Effector CD4-positive, alpha-beta T cell (primary cell): Measurements from ENCODE around the gene CLDN15.
"Not testable (repeated sequence)": the region's sequence is repeated elsewhere in the genome, so short reads cannot be mapped to it uniquely, and the experiment has no call there.

ENCODE experiments used
- DNase-seq: peaks from one replicate; pipeline ENCODE4 v3.0.0-alpha.2; 2020

Gene CLDN15

DNA sequence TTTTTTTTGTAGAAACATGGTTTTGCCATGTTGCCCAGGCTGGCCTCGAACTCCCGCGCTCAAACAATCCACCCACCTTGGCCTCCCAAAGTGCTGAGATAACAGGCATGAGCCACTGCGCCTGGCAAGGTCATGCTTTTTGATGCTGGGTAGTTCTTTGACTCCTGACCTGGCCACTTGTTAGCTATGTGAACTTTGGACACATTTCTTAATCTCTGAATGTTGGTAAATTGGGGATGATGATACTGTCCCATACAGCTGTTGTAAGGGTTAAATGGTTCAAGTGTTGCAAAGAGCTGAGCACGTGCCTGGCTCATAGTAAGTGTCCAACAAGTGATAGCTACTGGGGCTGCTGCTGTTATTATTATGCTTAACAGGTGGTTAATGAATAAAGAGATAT lies 17.3 kb downstream of the CLDN15 start:
- no peak for DNase-seq

DNA sequence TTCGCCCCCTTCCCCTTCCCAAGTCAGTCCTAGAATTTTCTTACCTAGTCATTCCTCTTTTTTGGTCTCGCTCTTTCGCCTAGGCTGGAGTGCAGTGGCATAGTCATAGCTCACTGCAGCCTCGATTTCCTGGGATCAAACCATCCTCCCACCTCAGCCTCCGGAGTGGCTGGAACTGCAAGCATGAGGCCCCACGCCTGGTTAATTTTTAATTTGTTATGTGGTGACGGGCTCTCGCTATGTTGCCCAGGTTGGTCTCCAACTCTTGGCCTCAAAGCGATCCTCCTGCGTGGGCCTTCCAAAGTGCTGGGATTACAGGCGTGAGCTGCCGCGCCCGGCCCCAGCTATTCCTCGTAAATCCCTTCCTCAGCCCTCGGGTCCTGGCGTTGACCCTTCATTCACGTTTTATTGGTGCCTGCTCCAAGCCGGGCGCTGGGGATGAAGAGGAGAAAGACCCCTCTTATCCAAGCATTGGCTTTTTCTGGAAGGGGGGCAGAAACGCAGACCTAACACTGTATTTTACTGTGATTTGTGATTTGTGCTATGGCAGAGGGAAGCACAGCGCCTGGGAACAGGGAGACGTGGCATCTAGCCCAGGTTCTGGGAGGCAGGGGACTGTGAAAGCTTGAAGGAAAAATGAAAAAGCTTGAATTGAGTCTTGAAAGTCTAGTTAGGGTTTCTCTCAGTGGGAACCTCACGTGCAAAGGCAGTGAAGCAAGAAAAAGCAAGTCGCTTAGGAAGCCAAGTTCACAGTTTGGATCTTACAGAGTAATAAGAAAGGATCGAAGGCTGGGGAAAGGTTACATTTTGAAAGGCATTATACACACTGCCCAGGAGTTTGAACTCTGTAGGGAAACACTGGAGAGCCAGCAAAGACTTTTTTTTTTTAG lies 19.1 kb downstream of the CLDN15 start:
- DNase-seq: no peak

DNA sequence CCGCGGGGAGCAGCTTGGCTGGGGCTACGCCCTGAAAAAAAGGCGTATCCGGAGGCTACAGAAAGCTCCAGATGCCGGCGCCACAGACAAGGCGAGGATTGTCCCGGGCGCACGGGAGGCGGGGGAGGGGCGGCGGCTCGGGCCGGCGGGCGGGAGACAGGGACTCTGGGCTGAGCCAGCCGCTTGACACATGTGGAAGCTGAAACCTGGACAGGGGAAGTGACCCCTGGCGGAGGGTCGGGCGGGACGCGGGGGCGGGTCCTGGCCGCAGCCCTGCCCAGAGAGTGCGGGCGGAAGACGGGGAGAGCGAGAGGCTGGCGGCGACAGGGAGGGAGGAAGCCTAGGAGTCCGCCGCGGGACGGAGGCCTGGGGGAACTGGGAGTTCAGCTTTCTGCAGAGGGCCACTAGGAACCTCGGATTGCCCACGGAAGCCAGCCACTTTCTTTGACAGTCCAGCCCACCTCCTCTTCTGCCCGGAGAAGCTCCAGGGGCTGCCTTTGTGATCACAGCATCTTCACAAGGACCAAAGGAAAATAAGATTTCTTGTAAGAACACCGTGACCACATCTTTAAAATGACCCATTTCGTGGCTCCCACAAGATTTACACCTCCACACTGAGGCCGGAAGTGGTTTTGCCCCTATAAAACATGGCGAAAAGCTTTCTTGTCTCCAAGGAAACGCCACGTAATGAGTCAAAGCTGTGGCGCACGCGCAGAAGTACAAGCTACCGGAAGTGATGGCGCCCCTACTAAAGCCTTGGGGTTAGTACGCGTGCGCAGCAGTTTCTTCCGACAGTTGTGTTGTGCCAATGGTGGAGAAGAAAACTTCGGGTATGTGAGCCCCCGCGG lies 20.0 kb downstream of the CLDN15 start, which contains the start of the genes PLOD3 and ZNHIT1:
PLOD3 (minus strand) TSS at position 194 of the 848 bp plus-strand sequence. CDS start 307 bp downstream, outside the sequence.
ZNHIT1 (plus strand) TSS at position 778 of the 848 bp plus-strand sequence; CDS start at position 809, 31 bp downstream.
- DNase-seq: peak; percentile 95

DNA sequence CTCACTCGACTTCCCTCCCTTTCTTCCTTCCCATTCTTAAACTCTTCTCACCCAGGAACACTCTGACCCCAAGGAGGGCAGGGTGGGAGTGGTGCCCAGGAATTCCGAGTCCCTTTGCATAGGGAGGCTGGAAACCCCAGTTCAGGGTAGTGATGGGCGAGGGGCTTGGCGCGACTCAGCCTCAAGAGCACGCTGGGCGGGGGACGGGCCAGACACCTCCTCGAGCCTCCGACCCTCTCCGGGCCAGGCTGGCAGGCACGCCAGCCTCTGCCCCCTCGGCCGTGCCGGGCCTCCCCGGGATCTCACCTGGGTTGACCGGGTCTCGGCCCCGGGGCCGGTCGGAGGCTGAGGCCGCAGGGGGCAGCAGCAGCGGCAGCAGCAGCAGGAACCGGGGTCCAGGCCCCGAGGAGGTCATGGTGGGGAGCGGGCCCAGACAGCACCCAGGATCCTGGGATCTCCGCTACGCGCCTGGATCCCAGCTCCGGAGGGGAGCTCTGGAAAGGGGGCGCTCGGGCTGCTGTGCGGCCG lies 20.7 kb downstream of the CLDN15 start:
- DNase-seq: no peak

DNA sequence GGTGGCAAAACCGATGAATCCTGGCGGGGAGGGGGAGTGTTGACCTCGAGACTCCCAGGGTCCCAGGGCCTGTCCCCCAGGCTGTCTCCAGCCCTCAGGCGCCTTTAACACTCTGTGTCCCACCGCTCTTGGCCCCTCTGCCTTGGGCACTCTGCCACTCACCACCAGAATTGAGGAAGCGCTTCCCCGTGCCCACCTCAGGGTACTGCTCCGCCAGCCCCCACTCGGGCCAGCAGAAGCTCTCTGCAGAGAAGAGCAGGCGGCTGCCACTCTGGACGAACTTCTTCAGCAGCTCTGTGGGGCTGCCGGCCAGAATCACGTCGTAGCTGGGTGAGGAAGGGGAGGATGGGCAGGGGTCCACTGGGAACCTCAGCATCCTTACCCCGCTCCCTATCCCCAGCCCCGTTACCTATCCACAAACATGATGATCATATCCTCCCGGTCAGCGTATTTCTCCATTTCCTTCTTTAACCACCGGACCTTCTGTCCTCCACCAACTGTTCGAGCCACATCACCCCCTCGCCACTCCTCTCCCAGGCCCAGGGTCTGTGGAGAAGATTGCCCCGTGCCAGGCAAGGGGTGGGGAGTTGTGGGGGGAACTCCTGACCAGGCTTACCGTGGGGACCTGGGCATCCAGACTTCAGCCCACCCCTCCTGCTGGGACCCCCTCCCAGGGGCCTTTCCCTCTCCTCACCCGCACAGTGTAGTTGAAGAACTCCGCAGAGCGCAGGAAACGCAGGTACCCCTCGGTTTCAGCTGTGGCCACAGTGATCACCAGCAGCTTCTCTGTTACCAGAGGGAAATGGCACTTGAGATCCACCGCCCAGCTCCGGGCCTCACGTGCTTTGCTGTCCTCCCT lies 21.4 kb downstream of the CLDN15 start:
- DNase-seq: no peak

DNA sequence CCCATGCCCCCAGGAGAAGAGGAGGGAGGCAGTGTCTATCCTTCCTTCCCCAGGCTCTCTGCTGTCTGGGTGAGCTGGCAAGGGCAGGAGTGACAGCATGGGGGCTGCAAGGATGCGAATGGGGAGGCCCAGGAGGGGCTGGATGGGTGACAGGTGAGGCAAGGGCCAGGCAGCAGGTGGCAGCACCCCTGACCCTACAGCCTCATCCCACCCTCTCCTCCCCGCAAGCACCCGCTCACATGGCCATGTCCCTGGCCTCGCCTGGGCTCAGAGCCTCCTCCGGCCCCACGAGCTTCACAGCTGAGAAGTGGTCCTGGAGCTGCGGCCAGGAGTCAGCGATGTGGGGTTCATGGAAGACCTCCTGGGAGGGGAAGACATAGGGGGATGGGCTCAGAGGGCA lies 25.6 kb downstream of the CLDN15 start:
- no peak for DNase-seq

DNA sequence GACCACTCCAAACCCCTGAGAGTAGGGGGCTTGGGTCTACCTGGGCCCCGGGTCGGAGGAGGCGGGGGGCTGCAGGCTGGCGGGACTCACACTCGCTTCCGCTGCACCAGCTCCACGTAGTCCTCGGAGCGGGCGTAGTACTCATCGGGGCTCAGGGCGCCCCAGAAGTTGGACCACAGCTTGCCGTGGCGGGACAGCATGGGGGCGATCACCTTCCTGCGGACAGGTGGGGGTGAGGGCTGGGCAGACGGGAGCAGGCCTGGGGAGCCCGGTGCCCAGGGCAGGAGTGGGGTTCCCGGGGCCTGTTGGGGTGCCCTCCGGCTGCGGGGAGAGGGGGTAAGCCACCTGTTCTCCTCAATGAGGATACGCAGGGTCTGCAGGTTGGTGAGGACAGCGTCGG lies 26.1 kb downstream of the CLDN15 start:
- DNase-seq: no peak

DNA sequence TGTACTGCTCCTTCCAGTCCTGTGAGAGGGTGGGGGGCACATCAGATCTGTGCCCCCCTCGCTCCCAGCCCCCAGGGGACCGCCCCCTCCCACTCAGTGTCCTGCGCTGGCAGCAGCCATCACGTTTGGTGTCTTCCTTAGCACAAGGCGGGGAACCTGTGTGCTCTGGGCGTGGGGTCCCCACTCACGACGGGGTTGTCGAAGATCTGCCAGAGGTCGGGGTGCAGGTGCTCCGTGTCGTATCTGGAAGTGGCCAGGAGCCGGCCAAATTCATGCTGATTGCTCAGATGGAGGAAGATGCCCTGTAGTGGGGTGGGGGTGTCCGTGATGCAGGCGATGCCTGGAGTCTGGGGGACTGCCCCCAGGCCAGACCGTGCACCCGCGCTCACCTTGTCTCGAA lies 27.5 kb downstream of the CLDN15 start:
- no peak for DNase-seq

DNA sequence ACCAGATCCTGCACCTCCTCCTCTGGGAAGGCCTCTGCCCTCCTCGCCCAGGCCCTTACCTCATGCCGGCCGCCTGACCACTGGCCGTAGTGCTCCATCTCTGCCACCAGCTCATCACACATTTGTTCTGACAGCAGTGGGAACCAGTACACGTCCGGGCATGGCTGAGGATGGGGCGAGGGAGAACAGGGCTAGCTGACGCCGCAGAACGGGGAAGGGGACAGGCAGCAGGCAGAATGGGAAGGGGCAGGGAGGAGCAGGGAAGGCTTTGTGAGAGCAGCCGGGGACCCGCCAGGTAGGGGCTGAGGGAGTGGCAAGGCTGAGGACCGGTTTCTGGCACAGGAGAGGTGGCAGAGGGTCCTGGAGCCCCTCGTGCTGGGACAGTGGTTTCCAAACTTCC lies 28.8 kb downstream of the CLDN15 start:
- no peak for DNase-seq

DNA sequence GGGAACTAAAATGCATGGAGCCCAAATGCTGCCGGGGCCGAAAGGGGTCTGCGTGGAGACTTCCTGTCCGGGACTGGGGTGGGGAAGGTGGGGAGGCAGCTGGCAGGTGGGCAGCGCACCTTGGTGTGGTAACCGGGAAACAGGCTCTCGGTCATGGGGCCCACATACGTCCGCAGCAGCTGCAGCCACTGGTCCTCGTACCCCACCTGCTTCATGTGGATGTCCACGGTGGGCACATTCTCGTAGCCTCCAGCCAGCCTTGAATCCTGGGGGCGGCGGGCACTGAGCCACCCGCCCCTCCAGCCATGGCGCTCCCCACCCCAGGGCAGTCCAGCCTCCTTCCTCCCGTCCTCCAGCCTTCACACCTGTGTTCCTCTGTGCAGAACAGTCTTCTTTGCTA lies 30.1 kb downstream of the CLDN15 start:
- DNase-seq: no peak

DNA sequence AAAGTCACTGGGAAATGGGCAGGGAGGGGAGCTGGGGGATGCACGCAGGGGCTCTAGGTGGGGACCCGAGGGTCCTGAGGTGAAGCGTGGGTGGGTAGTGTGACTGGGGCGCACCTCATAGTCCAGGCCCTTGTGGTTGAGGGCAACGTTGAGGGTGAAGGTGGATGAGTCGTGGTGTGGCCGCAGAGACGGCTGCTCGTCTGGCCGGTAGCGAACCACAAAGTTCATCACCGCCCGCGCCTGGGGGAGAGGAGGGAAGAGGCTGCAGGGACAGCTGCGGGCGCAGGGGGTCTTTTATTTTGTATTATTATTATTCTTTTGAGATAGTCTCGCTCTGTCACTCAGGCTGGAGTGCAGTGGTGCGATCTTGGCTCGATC lies 30.9 kb downstream of the CLDN15 start:
- DNase-seq: no peak

DNA sequence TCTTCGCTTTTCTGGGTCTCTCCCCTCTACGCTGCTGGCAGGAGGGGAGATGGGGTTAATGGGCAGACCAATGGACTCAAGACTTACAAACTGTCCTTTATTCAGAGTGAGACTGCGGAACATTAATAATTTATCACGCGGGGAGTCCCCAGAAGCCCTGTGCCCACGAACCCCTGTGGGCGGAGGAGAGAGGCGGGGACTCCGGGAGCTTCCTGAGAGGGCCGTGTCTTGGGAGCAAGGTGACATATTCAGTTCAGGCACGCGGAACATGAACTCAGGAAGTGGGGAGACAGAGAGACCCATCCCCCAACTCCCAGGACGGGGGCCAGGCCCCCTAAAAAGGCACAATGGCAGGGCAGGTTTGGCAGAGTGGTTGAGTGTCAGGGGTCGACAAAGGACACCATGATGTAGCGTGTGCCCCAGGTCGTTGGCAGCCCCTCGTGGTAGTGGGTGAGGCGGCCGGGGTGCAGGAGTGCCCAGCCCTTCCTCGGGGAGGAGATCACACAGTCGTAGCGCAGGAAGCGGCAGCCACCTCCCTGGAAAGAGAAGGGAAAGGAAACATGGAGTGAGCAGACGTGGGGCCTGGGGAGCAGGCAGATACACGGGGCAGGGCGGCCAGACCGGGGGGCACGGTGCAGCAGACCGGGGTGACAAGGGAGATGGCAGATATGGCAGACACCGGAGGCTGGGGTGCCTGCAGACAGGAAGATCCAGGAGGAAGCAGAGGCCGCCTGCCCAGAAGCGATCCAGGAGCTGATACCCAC lies 31.5 kb downstream of the CLDN15 start:
- no peak for DNase-seq

DNA sequence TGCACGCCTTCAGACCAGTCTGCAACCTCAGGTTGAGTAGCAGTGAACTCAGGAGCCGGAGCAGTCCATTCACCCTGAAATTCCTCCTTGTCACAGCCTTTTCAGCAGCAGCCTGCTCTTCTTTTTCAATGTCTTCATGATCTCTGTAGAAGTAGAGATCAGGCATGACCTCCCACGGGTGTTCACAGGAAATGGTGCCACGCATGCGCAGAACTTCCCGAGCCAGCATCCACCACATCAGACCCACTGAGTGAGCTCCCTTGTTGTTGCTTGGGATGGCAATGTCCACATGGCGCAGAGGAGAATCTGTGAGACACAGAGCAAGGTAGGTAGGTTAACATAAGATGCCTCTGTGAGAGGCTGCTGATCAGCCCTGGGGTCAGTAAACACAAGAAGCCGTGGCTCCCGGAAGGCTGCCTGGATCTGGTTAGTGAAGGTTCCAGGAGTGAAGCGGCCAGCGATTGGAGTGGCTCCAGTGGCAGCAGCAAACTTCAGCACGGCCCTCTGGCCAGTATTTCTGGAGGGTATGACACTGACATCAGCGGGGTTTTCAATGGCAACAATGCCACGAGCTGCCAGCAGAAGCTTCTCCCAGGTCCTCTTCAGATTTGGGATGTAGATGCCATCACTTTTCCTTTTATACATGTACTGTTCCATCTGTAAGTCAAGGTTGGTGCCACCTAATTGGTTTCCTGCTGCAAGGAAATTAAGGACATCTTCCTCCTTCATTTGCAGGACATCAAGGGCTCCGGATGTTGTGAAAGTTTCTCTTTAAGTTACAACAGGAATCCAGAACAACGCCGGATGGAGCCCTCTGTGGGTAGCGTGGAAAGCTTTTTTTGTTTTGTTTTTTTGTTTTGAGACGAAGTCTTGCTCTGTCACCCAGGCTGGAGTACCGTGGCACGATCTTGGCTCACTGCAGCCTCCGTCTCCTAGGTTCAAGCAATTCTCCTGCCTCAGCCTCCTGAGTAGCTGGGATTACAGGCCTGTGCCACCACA lies 33.6 kb downstream of the CLDN15 start:
- not testable (repeated sequence) for DNase-seq

DNA sequence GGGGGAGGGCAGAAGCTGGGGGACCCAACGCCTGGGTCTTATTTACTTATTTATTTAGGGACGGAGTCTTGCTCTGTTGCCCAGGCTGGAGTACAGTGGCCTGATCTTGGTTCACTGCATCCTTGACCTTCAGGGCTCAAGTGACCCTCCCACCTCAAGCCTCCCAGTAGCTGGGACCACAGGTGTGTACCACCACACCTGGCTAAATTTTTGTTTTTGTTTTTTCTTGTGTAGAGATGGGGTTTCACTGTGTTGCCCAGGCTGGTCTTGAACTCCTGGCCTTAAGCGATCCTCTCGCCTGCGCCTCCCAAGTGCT lies 35.0 kb downstream of the CLDN15 start:
- DNase-seq: no peak

DNA sequence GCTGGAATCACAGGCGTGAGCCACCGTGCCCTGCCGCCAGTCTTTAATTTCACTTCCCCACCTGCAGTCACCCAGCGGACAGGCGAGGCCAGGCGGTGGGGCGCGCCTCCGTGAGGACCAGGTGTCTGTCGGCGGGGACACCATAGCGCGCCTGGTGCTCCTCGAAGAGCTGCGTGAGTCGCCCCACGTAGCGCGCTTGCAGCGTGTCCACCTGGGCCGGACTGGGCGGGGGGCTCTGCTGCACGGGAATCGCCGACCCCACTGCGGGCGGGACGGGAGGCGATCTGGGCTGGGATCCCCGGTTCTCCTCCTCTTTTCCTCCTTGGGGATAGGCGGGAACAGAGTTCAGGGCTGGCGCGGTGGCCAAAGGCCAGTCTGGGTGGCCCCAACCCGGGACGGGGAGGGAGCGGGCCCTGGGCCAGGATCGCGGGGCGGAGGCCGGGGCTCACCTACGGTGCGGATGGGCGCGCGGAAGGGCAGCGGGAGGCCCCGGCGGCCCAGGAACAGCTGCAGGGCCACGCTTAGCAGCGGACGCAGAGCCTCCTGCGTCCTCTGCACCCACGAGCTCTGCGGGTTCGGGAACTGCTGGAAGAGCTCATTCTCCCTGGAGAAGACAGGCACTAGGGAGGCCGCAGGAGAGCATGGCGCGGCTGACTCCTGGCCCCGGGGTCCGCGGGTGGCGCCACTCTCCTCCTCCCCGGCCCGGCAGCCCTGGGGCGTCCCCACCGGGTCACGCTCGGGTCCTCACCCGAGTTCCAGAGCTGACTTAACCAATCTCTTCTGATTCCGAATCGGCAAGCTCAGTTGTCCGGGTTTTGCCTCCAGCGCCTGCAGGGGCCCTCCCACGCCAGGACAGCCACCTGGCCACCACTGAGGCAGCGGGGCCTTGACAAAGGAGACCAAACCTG lies 35.7 kb downstream of the CLDN15 start:
- DNase-seq: no peak

DNA sequence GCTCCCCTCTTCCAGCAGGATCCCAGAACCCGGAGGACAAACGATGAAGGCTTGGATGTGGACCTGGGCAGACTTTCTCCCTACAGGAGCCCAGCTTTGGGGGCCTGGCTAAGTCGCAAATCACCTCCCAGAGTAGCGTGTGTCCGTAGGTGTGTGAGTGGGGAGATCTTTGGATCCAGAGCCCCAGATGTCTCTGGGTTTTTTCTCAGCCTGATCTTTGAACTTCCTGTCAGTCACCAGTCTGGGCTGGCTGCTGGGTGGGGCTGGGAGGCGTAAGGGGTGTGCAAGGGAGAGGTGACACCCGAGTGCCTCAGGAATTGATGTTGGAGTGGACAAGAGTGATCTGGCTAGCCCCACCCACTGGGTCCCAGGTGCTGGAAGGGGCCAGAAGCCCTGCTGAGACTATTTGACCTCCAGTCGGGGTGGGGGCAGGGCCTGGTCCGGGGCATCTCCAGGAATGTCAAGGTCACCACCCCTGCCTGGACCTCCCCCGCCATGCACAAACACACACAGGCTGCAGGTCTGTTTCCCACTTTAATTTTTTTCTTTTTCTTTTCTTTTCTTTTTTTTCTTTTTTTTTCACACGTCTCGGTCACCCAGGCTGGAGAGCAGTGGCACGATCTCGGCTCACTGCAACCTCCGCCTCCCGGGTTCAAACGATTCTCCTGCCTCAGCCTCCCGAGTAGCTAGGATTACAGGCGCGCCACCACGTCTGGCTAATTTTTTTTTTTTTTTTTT lies 36.6 kb downstream of the CLDN15 start, which contains the start of gene MOGAT3:
MOGAT3 (minus strand) TSS at position 175 of the 738 bp plus-strand sequence. CDS start 182 bp downstream, outside the sequence.
- no peak for DNase-seq

DNA sequence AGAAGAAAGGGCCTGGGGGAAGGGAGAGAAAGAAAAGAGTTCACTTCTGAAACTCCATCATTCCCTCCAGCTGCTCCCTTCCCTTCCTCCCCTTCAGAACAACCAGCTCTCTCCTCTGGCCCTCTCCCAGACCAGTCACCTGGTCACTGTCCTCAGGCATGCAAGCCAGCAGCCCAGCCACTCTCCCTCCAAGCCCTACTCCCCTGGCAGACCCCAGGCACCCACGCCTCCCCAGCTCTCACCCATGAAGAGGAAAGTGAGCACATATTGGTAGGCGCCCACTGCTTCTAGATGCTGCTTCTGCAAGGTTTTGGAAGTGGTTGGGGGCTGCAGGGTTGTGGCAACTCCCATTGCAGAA lies 37.1 kb downstream of the CLDN15 start:
- DNase-seq: no peak

DNA sequence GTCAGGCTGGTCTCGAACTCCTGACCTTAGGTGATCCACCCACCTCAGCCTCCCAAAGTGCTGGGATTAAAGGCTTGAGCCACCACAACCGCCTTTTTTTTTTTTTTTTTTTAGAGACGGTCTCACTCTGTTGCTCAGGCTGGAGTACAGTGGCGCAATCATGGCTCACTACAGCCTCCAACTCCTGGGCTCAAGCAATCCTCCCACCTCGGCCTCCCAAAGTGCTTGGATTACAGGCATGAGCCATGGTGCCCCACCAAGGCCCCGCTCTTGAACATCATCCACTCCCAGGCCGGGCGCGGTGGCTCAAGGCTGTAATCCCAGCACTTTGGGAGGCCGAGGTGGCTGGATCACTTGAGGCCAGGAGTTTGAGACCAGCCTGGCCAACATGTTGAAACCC lies 38.1 kb downstream of the CLDN15 start:
- DNase-seq: not testable (repeated sequence)

DNA sequence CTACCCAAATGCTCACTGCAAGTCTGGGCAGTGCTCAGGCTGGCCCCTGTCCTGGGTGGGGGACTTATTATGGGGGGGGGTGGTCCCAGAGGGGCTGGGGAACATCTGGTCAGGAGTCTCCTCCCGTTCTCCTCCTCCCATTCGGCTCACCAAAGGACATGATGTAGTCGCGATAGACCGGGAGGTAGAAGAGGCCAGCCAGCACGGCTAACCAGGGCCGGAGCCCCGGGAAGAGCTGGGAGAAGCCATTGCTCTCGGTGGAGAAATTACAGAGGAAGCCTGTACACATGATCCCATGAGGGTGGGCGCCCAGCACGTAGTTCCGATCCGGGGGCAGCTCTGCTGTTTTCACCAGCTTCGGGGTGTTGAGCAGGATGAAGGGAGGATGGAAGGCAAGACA lies 39.1 kb downstream of the CLDN15 start:
- no peak for DNase-seq
